GM18507 (cell line): ENCODE measurements around the gene COLGALT1.
"Not testable (repeated sequence)": the region's sequence is repeated elsewhere in the genome, so short reads cannot be mapped to it uniquely, and the experiment has no call there.

Experiments
- DNase-seq: peaks from one replicate; pipeline ENCODE4 v3.0.0; 2011; ENCODE audit warnings: low read depth; ENCODE audit not compliant: insufficient read length; ENCODE audit errors: extremely low spot score
- FAIRE-seq: peaks from 2 replicates; lab custom pipeline; 2011; peaks lifted over from hg19 to GRCh38; lab: Jason Lieb, UNC

Gene COLGALT1

DNA sequence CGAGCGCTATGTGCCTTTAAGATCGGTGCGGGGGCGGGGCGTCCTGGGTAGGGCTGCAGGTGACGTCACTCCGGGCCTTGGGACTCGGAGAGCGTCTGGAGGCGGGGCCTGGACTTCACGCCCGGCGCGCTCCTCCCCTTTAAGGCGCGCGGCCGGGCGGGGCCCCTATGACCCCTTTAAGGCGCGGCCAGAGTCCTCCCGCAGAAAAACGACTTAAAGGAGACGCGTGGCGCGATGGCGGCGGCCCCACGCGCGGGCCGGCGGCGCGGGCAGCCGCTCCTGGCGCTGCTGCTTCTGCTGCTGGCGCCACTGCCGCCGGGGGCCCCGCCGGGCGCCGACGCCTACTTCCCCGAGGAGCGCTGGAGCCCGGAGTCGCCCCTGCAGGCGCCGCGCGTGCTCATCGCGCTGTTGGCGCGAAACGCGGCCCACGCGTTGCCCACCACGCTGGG lies at the start of gene COLGALT1:
Gene COLGALT1 (plus strand): TSS at position 170 of the 449 bp plus-strand sequence. CDS start 65 bp downstream, at position 235.
- DNase-seq (peak; percentile 97), FAIRE-seq (peak; percentile 91)

DNA sequence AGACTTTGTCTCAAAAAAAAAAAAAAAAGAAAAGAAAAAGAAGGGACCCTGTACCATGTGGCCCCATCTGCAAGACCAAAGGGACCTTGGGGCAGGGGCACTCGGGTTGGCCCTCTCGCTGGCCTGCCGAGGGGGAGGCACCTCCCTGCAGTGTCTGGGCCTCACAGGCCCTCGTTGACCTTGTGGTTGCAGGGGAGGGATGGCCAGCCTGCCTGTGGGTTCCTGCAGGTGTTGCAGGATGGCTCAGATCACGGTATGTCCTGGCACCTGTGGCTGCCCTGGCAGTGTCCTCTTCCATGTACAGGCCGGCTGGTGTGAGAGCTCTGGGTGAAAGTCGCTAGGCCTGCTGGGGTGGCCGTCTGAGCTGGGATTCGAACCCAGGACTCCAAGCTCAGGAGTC lies 48.7 kb upstream of the COLGALT1 start:
- FAIRE-seq (no peak), DNase-seq (no peak)

DNA sequence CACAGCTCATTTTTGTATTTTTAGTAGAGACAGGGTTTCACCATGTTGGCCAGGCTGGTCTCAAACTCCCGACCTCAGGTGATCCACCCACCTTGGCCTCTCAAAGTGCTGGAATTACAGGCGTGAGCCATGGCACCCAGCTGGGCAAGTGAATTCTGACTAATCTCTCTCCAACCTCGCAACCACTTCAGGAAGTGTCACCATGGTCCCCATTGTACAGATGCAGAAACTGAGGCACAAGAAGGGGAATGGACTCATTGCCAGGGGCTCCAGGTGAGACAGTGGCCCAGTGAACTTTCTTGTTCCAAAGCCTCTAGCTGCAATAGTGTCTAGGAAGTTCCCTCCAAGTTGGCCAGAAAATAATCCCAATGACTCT lies 46.9 kb upstream of the COLGALT1 start:
- not testable (repeated sequence) for DNase-seq, FAIRE-seq

DNA sequence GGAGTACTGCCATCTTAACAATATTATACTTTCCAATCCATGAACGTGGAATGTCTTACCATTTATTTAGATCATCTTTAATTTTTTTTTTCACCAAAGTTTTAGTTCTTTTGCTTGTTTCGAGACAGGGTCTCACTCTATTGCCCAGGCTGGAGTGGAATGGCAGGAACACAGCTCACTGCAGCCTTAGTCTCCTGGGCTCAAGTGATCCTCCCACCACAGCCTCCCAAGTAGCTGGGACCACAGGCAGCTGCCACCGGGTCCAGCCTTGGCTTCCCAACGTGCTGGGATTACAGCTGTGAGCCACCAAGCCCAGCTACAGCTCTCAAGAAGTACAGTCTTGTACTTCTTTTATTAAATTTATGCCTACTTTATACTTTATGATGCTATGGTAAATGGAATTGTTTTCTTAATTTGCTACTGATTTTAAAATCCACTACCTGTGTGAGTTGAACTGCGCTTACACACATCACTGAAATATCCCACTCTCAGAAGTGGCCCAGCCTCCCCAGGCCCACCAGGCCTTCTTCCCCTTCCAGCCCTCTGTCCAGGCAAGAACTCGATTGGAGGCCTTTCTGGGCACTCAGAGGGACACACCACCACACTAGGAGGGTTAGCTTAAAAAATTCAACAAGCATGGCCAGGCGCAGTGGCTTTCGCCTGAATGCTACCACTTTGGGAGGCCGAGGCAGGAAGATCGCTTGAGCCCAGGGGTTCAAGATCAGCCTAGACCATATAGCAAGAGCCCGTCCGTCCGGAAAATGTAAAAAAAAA lies 45.0 kb upstream of the COLGALT1 start:
- no peak for DNase-seq
- FAIRE-seq = no peak

DNA sequence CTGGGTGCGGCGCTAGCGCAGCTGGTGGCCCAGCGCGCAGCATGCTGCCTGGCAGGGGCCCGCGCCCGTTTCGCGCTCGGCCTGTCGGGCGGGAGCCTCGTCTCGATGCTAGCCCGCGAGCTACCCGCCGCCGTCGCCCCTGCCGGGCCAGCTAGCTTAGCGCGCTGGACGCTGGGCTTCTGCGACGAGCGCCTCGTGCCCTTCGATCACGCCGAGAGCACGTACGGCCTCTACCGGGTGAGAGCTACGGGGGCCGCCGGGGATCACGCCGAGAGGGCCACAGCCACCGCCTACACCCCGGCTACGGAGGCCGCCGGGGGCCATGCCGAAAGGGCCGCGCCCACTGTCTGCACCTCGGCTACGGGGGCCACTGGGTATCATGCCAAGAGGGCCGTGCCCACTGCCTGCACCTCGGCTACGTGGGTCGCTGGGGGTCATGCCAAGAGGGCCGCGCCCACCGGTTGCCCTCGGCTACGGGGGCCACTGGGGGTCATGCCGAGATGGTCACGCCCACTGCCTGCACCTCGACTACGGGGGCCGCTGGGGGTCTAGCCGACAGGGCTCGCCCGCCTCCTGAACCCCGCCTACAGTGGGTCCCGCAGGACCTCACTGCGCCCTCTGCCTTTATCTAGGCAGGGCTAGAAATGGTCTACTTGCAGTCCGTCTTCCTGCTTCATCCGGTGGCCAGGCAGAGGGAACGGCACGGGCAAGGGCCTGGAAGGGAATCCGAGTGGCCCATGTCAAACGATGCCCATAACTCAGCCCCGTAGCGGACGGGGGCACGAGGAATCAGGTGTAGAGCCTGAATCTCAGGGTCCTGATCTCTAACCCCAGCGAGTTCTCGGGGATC lies 43.5 kb upstream of the COLGALT1 start:
- FAIRE-seq = peak; percentile 89
- peak; percentile 62 for DNase-seq

DNA sequence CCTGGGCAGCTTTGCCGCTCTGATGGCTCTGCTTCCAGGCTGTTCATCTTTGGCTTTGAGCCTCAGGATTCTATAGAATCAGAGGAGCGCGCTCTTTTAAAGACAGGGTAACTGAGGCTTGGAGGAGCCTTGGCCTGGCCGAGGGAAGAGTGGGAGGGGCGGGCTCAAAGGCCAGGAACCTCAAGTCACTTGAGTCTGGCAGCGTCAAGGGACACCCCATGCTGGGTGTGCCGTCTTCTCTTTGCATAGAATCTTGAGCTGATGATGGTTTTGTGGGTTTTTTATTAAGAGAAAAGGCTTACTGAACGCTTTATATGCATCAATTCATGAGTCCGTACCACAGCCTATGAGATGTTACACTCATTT lies 42.9 kb upstream of the COLGALT1 start:
- no peak for FAIRE-seq
- DNase-seq = no peak

DNA sequence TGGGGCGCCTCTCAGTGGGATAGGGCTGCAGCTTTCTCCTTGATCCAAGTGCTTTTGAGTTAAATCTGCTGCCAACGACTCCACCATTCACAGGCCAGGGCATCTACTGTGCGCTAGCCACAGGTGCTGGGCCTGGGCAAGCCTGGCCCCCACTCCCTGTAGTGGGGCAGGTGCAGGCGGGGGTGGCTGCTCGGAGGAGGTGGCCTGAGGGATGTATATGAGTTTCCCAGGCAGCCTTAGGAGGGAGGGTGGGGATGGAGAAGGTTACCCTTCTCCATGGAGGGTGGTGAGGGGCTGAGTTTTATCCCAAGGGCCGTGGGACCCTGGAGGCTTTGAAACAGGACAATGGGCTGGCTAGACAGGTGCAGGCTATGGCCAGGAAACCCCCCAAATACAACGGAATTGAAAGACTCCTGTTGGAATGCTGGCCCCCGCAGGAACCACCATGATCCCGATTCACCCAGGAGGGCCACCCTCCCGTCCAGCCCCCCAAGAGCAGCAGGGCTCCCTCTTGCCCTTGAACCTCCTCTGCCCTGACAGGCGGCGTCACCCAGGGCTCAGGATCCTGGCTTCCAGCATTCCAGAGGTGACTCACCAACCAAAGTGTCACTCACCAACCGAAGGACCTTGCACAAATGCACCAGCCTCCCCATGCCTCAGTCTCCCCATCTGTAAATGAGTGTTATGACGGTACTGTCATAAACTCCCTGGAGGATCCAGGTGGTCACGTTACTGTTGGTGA lies 39.9 kb upstream of the COLGALT1 start:
- FAIRE-seq (no peak), DNase-seq (no peak)

DNA sequence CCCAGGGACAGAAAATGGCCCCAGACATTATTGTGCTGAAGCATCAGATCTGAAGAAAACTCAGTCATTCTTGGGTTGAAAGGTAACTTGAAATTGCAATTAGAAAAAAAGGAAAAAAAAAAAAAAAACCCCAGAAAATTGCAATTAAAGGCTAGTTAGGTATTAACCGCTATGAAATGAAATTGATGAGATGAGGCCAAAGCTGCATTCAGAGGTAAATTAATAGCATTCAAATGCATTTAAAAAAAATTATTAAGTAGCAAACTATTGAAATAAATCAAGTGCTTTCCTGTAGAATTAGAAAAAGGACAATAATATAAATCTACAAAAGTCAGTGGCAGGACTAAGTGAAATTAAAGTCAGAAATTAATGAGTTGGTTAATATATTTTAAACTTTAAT lies 37.6 kb upstream of the COLGALT1 start:
- DNase-seq = no peak
- no peak for FAIRE-seq

DNA sequence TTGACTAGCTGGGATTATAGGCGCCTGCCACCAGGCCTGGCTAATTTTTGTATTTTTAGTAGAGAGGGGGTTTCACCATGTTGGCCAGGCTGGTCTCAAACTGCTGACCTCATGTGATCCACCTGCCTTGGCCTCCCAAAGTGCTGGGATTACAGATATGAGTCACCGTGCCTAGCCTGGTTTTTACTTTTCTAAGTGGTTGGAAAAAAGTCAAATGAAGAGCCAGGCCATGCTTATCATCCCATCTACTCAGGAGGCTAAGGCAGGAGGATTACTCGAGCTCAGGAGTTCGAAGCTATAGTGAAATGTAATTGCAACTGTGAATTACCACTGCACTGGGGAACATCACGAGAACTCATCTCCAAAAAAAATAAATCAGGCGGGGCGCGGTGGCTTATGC lies 36.8 kb upstream of the COLGALT1 start:
- not testable (repeated sequence) for FAIRE-seq, DNase-seq

DNA sequence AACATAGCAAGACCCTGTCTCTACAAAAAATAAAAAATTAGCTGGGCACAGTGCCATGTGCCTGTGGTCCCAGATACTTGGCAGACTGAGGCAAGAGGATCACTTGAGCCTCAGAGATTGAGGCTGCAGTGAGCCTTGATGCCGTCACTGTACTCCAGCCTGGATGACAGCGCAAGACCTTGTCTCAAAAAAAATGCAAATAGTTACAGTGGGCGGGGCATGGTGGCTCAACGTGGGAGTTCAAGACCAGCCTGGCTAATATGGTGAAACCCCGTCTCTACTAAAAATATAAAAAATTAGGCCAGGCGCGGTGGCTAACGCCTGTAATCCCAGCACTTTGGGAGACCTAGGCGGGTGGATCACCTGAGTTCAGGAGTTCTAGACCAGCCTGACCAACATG lies 35.5 kb upstream of the COLGALT1 start:
- DNase-seq (no peak), FAIRE-seq (no peak)

DNA sequence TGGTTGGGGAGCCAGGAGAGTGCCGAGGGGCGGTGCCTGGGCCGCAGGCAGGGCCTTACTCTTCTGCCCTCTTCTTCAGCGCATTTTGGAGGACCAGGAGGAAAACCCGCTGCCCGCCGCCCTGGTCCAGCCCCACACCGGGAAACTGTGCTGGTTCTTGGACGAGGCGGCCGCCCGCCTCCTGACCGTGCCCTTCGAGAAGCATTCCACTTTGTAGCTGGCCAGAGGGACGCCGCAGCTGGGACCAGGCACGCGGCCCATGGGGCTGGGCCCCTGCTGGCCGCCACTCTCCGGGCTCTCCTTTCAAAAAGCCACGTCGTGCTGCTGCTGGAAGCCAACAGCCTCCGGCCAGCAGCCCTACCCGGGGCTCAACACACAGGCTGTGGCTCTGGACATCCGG lies 34.6 kb upstream of the COLGALT1 start:
- DNase-seq (no peak), FAIRE-seq (no peak)

DNA sequence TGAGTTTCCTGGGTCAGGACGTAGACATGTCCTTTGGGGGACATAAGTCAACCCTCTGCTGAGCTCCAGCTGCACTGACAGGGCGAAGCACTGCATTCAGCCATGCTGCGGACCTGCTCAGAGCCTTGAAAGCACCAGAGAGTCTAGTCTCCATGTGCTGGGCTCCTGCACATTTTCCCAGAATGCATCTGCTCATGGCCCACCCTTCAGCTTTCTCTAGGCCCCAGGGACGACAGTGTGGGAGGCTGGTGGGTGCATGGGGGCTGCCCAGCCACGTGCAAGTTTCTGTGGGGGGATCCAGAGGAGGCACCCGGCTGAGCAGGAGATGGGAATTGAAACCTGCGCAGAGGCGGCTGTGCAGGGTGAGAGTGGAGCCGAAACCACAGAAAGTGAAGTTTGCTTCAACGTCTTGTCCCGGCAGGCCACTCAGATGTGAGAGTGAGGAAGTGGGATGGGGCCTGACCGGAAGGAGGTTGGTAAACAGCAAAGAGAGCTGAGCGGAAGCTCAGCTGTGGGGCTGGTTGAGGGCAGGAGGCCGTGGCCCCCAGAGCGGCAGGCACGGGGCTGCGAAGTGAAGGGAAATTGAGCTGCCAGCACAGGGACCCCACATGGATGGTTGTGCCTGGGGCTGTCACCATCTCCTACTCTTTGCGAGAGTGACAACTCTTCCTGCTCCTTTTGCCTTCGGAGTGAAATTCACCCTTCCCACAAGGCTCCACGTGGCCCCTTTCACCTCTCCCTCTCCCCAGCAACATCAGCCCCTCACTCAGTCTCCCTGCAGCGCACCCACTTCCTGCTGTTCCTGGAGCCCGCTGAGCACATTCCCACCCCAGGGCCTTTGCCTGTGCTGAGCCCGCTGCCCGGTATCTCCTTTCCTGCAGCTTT lies 32.2 kb upstream of the COLGALT1 start:
- peak; percentile 100 for FAIRE-seq
- DNase-seq = peak; percentile 74

DNA sequence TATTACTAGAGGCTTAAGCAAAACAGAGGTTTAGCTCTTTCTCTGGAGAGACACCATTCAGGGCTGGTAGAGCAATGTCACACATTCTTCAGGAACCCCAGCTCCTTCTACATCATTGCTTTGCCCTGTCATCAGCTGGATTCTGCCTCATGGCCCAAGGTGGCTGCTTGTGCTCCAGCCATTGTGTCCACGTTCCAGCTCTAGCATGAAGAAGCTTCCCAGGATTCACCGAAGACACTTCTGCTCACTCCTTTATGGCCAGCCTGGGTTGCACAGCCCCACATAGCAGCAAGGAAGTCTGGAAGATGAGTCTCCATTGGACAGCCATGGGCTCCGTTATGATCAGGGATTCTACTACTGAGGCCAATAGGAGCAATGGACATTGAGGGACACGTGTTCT lies 30.8 kb upstream of the COLGALT1 start:
- FAIRE-seq = no peak
- DNase-seq = no peak

DNA sequence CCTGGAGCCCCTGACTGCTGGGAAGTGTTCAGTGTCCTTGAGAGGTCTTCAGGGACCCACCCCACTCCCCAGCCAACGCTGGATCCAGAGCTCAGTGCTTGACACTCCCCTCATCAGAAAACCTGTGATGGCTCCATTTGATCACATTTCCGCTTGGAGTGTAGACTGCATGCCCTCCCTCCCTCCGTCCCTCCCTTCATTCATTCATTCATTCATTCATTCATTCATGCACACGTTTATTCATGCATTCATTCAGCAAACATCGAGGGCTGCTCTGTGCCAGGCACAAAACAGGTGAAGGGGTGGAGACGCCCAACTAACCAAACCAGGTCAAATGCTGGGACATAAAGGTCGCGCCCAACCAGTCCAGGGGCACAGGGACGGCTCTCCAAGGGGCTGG lies 30.3 kb upstream of the COLGALT1 start:
- DNase-seq = no peak
- no peak for FAIRE-seq

DNA sequence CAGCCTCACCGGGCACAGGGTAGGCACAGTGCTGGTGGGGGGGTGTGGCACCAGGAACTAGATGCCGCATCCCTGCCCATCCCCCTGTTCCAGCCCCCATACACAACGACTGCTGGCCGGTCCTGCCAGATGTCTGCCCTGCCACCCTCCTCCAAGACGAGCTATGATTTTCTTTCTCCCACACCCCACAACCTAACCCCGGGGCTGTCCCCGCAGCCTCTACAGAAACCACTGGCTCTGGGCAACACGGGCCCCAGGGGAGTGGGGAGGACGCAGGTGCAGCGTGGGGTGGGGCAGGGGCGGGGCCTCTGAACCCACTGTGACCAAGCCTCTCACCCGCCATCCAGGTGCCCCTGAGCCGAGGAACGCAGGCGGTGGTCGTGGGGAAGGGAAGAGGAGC lies 28.5 kb upstream of the COLGALT1 start:
- DNase-seq = no peak
- FAIRE-seq = peak; percentile 80

DNA sequence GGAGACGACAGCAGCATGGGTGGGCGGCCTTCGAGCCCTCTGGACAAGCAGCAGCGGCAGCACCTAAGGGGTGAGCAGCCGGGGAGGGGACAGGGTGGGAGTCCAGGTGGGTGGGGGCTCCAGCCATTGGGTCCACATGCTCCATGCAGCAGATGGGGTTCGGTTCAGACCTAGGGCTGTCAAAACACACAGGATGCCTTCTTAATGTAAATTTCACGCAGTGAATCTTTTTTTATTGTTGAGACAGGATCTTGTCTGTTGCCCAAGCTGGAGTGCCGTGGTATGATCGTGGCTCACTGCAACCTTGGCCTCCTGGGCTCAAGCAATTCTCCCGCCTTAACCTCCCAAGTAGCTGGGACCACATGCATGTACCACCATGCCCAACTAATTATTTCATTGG lies 28.1 kb upstream of the COLGALT1 start:
- no peak for FAIRE-seq
- DNase-seq = no peak

DNA sequence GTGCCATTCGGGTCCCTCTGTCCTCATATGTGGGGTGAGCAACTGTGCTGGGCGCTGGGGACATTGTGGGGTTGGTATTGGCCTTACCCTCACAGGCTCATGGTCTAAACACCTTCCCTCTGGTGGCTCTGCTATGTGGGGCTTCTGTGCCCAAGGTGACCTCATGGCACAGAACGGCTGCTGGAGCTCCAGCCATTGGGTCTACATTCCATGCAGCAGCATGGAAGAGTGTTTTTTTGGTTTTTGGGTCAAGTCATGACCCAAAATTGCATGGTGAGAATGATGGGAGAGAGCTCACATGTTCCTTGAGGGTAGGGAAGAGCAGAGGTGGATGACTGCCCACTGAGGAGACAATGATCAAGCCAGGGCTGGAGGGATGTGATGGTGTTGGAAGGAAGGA lies 26.8 kb upstream of the COLGALT1 start:
- DNase-seq = no peak

DNA sequence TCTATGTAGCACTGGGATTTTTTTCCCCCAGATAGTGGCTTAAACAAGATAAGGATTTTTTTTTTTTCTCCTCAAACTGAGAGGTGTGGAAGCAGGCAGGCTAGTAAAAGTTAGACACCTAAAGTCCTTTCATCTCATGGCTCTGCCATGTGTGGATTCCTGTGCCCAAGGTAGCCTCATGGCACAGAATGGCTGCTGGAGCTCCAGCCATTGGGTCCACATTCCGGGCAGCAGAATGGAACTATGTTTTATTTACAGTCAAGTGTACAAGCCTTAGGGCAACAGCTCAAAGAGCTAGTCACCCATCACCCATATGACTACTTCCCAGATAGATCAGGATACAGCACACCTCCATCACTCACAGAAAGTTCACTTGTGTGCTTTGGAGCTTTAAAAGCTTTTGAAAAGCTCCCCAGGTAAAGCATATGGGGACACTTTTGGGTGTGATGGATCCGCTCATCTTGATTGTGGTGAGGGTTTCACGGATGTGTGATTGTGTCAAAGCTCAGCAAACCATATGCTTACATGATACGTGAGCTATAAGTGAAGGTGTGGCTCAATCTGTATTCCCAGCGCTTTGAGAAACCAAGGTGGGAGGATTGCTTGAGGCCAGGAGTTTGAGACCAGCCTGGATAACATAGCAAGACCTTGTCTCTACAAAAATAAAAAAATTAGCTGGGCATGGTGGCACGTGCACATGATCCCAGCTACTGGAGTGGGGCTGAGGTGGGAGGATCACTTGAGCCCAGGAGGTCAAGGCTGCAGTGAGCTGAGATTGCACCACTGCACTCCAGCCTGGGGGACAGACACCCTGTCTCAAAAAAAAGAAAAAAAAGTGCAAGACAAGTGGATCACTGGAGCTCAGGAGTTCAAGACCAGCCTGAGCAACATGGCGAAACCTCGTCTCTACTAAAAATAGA lies 25.9 kb upstream of the COLGALT1 start:
- FAIRE-seq (no peak), DNase-seq (no peak)

More for the DNA sequence above, 26.8 kb upstream of the COLGALT1 start:
- FAIRE-seq = no peak
